K562 (cell line): ENCODE data around the gene IZUMO4. TPM values are rescaled to one million over a fixed set of nuclear protein-coding genes. Genes with fewer than 3 reads are reported as not detected.

Experiments
- CCNT2 ChIP-seq: IDR thresholded peaks from 2 replicates; pipeline ENCODE4 v1.6.1; 2011; ENCODE audit warnings: borderline replicate concordance, low read depth, mild to moderate bottlenecking, moderate library complexity, mixed read lengths, low read length; ENCODE audit not compliant: insufficient read length; ENCODE audit errors: extremely low read depth
- COPS2 ChIP-seq: fragments of 450-650 bp; conservative IDR thresholded peaks from 2 replicates; pipeline ENCODE4 v1.6.1; 2016; ENCODE audit warnings: mild to moderate bottlenecking, moderate library complexity
- HMGXB4 ChIP-seq: sonication (generic); formaldehyde crosslinking; IDR thresholded peaks from 2 replicates; pipeline ENCODE4 v1.8.1; 2023; ENCODE audit warnings: mild to moderate bottlenecking, missing genetic modification reagents
- KAT2B ChIP-seq: IDR thresholded peaks from one replicate; pipeline ENCODE4 v1.6.1; 2012; ENCODE audit warnings: low read depth, mild to moderate bottlenecking, control low read depth, inconsistent platforms, low read length, moderate library complexity
- MECOM ChIP-seq: fragments of 250-450 bp; sonication (Bioruptor Pico); IDR thresholded peaks from 2 replicates; pipeline ENCODE4 v1.8.0; 2022; ENCODE audit warnings: inconsistent platforms
- MTF1 ChIP-seq: fragments of 250-450 bp; sonication (Bioruptor Pico); IDR thresholded peaks from 2 replicates; pipeline ENCODE4 v1.9.0; 2021; ENCODE audit warnings: moderate library complexity, mild to moderate bottlenecking, inconsistent platforms, borderline replicate concordance
- PRMT5 ChIP-seq: sonication (generic); formaldehyde crosslinking; IDR thresholded peaks from 2 replicates; pipeline ENCODE4 v1.5.0; 2020; ENCODE audit warnings: missing genetic modification reagents
- RBFOX2 ChIP-seq: fragments of 200-400 bp; formaldehyde crosslinking; IDR thresholded peaks from 2 replicates; pipeline ENCODE4 v1.6.1; 2017; ENCODE audit warnings: low read depth, mild to moderate bottlenecking, low read length, moderate library complexity
- SETDB1 ChIP-seq: IDR thresholded peaks from one replicate; pipeline ENCODE4 v1.6.1; 2012; ENCODE audit warnings: low read length, control low read depth, inconsistent platforms
- SIN3A ChIP-seq, 2 experiments: fragments of 150-350 bp in 1 of 2; IDR thresholded peaks; 2 replicates each; pipeline ENCODE4 v1.6.1; 2011 to 2016; ENCODE audit warnings: borderline replicate concordance in 2 of 2, low read depth in 2 of 2, low read length in 2 of 2, mild to moderate bottlenecking in 2 of 2, moderate library complexity in 2 of 2; ENCODE audit not compliant: control insufficient read depth in 1 of 2
- SIRT6 ChIP-seq: IDR thresholded peaks from one replicate; pipeline ENCODE4 v1.6.1; 2012; ENCODE audit warnings: low read depth, mild to moderate bottlenecking, control low read depth, inconsistent platforms, low read length, moderate library complexity
- SMAD4 ChIP-seq: fragments of 250-450 bp; sonication (Bioruptor Pico); conservative IDR thresholded peaks from 2 replicates; pipeline ENCODE4 v1.8.0; 2021; ENCODE audit warnings: inconsistent platforms, mild to moderate bottlenecking, moderate library complexity
- SRSF7 ChIP-seq: fragments of 200-400 bp; formaldehyde crosslinking; optimal IDR thresholded peaks from 2 replicates; pipeline ENCODE3; 2017; ENCODE audit warnings: mild to moderate bottlenecking, low read depth, low read length
- XRCC5 ChIP-seq: fragments of 200-400 bp; formaldehyde crosslinking; IDR thresholded peaks from 2 replicates; pipeline ENCODE4 v1.6.1; 2017; ENCODE audit warnings: low read depth, mild to moderate bottlenecking, low read length
- ZBTB1 ChIP-seq: sonication (generic); formaldehyde crosslinking; IDR thresholded peaks from 2 replicates; pipeline ENCODE4 v1.8.1; 2023; ENCODE audit warnings: missing genetic modification reagents, low read depth, mild to moderate bottlenecking, borderline replicate concordance
- ZBTB11 ChIP-seq, 3 experiments: fragments of 200-800 bp in 1 of 3; fragments of 250-450 bp in 1 of 3; fragments of 450-650 bp in 1 of 3; sonication (Bioruptor Pico) in 1 of 3; sonication (Bioruptor generic) in 1 of 3; formaldehyde crosslinking in 1 of 3; IDR thresholded peaks; 2 replicates each; pipeline versions ENCODE4 v1.6.1 to v1.8.0; 2016 to 2022; ENCODE audit warnings: mild to moderate bottlenecking in 2 of 3, missing genetic modification characterization in 2 of 3, missing compliant biosample characterization in 1 of 3, moderate library complexity in 1 of 3
- ZBTB7A ChIP-seq: IDR thresholded peaks from 2 replicates; pipeline ENCODE4 v1.6.1; 2011; ENCODE audit warnings: low read depth, mild to moderate bottlenecking, low read length, moderate library complexity, borderline replicate concordance; ENCODE audit not compliant: control insufficient read depth
- ZFP1 ChIP-seq: fragments of 450-650 bp; formaldehyde crosslinking; IDR thresholded peaks from 2 replicates; pipeline ENCODE4 v1.4.0; 2020; ENCODE audit warnings: mild to moderate bottlenecking, mixed read lengths
- ZFX ChIP-seq: sonication (generic); formaldehyde crosslinking; IDR thresholded peaks from 2 replicates; pipeline ENCODE4 v1.8.0; 2022; ENCODE audit warnings: mild to moderate bottlenecking, missing genetic modification reagents, moderate library complexity
- ZNF184 ChIP-seq: sonication (generic); formaldehyde crosslinking; IDR thresholded peaks from 2 replicates; pipeline ENCODE4 v1.5.0; 2020; ENCODE audit warnings: missing genetic modification reagents
- ZNF583 ChIP-seq: fragments of 250-450 bp; sonication (Bioruptor Pico); IDR thresholded peaks from 2 replicates; pipeline ENCODE4 v1.4.0; 2020
- ZNF780A ChIP-seq: fragments of 250-450 bp; sonication (Bioruptor Pico); IDR thresholded peaks from 2 replicates; pipeline ENCODE4 v1.5.0; 2021; ENCODE audit warnings: mild to moderate bottlenecking
- polyA plus RNA-seq, 8 experiments: library from polyadenylated mRNA; depleted of rRNA in 4 of 8; stranded (reverse) in 5 of 8; unstranded in 3 of 8; fragments of >200 nt; fragmentation: Nextera tagmentation in 2 of 8; fragmentation: Illumina TruSeq in 1 of 8; extraction: Ambion mirVana in 2 of 8; extraction: Trizol in 1 of 8; gene quantifications; 2 replicates each; pipeline versions ENCODE4 v1.2.1 to v1.2.3, GENCODE V29; 2011 to 2014; ENCODE audit warnings: inconsistent platforms in 1 of 8, missing spikeins in 1 of 8
- total RNA-seq, 7 experiments: library from RNA; depleted of rRNA in 6 of 7; stranded (reverse); fragments of >200 nt in 6 of 7; fragmentation: Illumina TruSeq in 2 of 7; extraction: Trizol in 2 of 7; gene quantifications; 2 replicates each; pipeline versions ENCODE4 v1.2.1 to v1.2.3, GENCODE V29; 2011 to 2021; ENCODE audit warnings: low replicate concordance in 1 of 7

IZUMO4 gene
- total and polyA plus RNA-seq, 9 of the 15 experiments (the other 6 are each of a cell fraction or from before 2014, with no cell fraction given): 0.07 to 3.9 (median 1.2) TPM

GRCh38 chr19:2057484-2058469 lies 38.9 kb upstream of the IZUMO4 start (continued):
- TF ChIP-seq SRSF7 (no peak), PRMT5 (CRISPR knock-in tag) (no peak), RBFOX2 (peak; percentile 32; the same call in 1 of the 2 replicates), ZFX (peak; percentile 59), SIN3A (IDR thresholded peaks at IDR 0.05; ENCODE audit: borderline replicate concordance in 2 of 2, control insufficient read depth in 1 of 2, low read depth in 2 of 2, low read length in 2 of 2) (no peak), ZBTB11 (CRISPR knock-in tag; IDR thresholded peaks at IDR 0.05) (no peak), SMAD4 (CRISPR knock-in tag) (peak; percentile 54; the same call in 1 of the 2 replicates), COPS2 (no peak), CCNT2 (no peak), MECOM (peak; percentile 7; the same call in 1 of the 2 replicates), ZNF184 (CRISPR knock-in tag) (no peak), ZNF583 (CRISPR knock-in tag) (peak; percentile 65; the same call in 1 of the 2 replicates), SETDB1 (no peak), SIRT6 (no peak), ZFP1 (CRISPR knock-in tag) (no peak), ZBTB7A (no peak; the same call in 1 of the 2 replicates), KAT2B (no peak), HMGXB4 (CRISPR knock-in tag) (no peak), ZBTB1 (0 out of 2 replicates have a peak, but pooled peaks have one; percentile 44), MTF1 (CRISPR knock-in tag) (no peak), XRCC5 (no peak), ZNF780A (CRISPR knock-in tag) (no peak)
